Fibroblast of gingiva (primary cell): ENCODE measurements around the gene CALM1.
"Not testable (repeated sequence)": the region's sequence is repeated elsewhere in the genome, so short reads cannot be mapped to it uniquely, and the experiment has no call there.

ENCODE experiments used
- DNase-seq: peaks from one replicate; pipeline ENCODE4 v3.0.0-alpha.2; 2011; ENCODE audit warnings: low read depth

The CALM1 gene

DNA sequence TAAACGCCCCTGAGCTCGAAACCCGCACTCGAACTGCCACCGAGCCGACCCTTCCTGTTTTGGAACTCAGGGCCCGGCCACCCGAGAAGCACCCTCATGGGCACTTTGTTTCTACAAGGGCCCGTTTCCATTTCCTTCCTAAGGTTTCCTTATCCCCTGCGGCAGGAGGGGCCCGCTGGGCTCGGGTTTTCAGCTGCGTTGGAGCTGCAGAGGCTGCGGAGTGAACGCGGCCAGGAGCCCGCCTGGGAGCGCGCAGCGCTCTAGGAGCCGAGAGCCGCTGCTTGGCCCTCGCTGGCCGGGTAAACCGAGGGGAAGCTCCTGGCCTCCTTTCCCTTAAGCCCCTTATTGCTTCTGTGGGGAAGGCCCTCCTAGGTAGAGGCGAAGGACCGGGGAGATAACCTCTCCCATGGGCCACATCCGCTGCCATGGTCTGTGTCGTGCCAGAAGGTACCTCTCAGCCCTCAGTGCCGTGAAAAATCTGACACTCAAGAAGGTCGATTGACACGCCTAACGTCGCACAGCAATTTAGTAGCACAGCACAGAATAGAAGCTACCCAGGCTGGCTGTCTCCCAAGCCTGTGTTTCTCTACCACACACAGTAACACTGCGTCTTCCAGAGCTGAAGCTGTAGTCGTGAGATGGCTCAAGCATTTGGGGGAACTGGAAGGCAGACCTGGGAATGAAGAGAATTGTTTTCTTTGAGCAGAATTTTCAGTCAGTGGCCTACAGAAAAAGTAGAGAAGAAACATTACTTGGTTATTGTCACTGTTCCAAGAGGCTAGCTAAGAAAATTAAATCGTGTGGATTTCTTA, 12.9 kb upstream of the CALM1 start:
- DNase-seq, result peak; percentile 33

DNA sequence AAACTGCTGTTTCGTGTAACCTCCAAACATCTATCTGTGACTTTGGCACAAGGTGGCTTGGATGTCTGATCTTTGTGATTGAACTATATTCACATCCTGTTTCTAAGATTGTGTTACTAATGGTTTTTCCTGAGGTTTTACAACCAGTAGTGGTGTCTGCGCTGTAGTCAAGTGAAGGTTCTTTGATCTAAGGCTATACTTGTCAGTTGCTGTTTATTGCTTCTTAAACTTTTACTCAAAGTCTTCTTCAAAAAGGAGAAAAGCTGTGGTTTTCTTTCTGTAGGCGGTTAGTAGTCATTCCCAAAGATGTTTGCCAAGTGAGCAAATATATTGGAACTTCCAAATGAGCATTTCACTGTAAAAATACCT, 12.3 kb upstream of the CALM1 start:
- DNase-seq, result no peak

DNA sequence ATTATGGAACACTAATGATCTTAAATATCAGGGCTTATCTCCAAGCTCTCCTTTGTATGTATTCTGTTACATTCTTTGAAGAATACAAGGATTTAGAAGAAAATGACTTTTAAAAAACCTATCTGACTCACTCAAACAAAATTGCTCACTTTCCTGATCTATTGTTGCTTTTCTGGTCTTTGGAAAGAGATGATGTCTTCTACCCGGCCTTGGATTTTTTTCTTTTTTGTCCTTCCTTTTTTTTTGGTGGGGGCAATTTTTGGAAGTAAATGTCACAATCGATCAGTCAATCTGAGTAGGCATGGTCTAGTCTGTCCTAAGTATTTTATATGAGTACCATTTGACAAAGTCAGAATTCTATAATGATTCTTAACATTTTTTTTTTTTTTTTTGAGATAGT, 10.5 kb upstream of the CALM1 start:
- no peak for DNase-seq

GRCh38 chr14:90387206-90387760, 9.5 kb upstream of the CALM1 start:
- DNase-seq, result no peak

GRCh38 chr14:90388437-90388836, 8.4 kb upstream of the CALM1 start:
- peak; percentile 73 for DNase-seq

GRCh38 chr14:90388982-90389381, 7.8 kb upstream of the CALM1 start:
- no peak for DNase-seq

DNA sequence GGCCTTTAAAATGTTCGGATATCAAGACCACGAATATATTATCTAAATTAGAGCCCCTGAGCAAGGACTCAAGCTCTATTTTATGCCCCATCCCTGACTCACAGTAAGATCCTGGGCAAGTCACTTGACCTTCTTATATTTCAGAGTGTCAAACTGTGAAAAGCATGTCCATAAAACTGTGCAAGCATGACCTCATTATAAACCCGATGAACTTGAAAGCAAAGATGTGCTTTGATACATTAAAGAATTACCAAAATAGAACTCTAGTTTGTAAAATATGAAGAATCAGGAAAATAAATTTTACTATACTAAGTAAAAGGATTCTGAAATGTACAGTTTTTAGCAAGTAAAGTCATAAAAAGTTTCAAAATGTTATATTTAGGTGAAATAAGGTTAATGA, 2.9 kb upstream of the CALM1 start:
- DNase-seq, result no peak

DNA sequence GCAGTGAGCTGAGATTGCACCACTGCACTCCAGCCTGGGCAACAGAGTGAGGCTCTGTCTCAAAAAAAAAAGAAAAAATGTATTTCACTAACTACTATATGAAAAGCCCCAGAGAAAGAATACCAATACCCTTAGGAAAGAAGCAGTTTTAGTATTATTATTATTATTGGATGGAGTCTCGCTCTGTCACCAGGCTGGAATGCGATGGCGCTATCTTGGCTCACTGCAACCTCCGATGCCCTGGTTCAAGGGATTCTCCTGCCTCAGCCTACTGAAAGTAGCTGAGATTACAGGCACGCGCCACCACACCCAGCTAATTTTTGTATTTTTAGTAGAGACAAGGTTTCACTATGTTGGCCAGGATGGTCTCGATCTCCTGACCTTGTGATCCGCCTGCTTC, 2.0 kb upstream of the CALM1 start:
- not testable (repeated sequence) for DNase-seq

DNA sequence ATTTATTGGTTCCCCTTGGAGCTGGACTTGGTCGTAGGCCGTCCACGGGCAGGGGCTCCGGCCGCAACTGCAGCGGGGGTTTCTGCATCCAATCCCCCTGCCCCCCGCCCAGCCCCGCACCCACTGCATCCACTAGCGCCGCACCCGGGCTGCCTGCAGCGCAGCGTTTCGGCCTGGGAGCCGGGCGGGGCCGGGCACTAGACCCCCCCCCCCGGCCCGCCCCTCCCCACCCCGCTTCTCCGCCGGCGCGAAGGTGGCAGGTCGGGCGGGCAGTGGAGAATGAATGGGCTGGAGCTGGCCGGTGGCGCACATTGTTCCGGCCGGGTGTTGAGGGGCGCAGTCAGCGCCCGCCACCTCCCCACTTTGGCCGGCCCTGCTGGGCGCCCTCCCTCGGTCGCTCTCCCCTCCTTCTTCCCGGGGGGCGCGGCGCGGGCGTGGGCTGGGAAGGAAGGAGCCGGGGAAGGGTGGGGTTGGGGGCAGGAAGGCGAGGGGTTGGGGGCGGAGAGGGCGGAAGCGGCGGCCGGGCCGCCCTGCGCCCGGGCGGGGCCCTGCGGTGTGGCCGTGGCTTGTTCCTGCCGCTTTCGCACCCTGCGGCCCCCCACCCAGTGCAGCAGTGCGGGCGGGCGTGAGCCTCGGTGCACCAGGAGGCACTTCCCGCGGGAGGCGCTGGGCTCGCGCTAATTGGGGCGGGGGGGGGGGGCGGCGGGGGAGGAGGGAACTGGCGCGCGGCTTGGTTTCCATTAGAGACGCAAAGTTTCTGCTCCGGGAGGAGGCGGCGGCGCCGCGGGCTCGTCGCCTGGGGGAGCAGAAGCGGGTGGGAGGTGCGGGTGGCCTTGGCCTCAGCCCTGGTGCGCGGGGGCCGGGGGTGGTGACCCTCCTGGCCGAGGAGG, 841 bp downstream of the CALM1 start:
- DNase-seq, result peak; percentile 44

DNA sequence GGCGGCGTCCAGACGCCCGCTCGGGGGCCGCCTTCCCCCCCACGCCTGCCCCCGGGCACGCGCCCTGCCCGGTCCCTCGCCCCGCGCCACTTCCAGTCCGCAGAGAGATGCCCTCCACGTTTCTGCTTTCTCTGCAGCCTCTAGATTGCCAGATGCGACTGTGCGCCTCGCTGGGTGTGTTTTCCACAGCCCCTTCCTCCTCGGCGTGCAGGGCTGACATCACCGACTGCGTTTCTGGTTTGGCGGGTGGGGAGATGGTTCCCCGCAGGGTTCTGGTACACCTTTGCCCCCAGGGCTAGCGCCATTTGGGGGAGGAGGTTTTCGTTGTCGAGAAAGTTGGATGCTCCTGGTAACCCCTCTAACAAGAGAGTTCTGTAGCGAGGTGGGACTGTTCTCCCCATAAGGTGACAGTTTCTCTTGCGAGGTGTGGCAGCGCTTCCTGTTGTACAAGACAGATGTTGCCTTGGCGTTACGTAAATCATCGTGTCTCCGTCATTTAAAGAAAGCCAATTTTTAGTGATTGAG, 1.5 kb downstream of the CALM1 start:
- no peak for DNase-seq

GRCh38 chr14:90398841-90399540, 2.2 kb downstream of the CALM1 start:
- DNase-seq, result no peak

- peak; percentile 90 for DNase-seq
Observed at GRCh38 chr14:90399541-90400444, 3.0 kb downstream of the CALM1 start.

GRCh38 chr14:90400904-90401561, 4.2 kb downstream of the CALM1 start:
- DNase-seq, result no peak

DNA sequence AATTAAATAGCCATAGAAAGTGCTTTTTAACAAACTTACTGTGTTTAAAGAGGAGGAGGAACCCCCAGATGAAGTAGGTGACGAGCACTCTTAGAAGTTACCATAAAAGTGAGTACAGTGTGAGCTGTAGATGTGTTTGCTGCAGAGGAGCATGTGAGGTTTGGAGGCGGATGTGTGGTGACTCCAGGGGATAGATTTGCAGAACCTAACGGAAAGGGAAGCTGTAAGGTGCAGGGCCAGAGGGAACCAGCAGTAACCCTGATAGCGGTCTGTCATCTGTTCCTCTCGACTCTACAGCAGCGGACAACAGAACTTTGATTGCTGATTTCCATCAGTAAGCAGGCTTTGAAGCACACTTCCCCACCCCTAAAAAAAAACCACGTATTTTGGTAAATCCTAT, 5.2 kb downstream of the CALM1 start:
- no peak for DNase-seq

GRCh38 chr14:90403065-90403464, 6.2 kb downstream of the CALM1 start:
- no peak for DNase-seq

GRCh38 chr14:90405101-90405500, 8.3 kb downstream of the CALM1 start:
- DNase-seq, result no peak

DNA sequence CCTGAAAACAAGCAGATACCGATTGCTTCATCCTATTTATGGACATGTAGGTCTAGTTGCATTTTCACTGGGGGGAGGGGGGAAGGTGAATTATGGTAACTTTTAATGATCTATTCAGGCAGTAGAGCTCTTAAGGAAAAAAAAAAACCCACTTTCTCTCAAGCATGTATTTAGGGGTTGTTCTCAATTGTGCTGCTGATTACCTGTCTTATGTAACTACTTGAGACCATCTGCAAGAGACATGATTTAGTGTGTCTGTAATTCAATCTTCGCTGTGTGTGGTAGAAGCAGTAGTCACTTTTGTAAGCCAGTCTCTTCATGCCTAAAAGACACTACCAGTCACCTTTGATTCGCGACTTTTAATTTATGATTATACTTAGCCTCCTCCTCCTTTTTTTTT, 8.9 kb downstream of the CALM1 start:
- no peak for DNase-seq

- DNase-seq, result no peak
Observed at GRCh38 chr14:90406384-90406798, 9.6 kb downstream of the CALM1 start.

DNA sequence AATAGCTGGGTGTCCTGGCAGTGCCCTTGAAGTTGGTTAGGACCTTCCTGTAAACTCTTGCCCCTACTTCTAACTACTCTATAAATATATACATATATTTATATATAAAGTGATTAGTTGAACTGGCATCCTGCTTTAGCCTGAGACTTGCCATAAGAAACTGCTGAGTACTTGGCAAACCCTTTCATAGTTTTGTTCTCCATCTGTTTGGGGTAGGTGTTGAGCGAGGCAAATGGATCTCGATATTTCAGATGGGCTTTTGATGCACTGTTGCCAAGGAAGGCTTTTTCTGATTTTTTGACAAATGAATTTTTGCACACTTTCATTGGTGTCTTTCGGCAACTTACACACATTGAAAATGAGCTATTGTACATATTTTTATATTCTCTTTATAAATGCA, 10.4 kb downstream of the CALM1 start:
- DNase-seq, result no peak

GRCh38 chr14:90408713-90409112, 11.9 kb downstream of the CALM1 start:
- DNase-seq, result no peak
